Measurements from ENCODE around the gene APC. TPM values are rescaled to one million over a fixed set of nuclear protein-coding genes. Genes with fewer than 3 reads are reported as not detected.

The APC gene
- total RNA-seq, 1 donor, result 67.0 TPM

DNA sequence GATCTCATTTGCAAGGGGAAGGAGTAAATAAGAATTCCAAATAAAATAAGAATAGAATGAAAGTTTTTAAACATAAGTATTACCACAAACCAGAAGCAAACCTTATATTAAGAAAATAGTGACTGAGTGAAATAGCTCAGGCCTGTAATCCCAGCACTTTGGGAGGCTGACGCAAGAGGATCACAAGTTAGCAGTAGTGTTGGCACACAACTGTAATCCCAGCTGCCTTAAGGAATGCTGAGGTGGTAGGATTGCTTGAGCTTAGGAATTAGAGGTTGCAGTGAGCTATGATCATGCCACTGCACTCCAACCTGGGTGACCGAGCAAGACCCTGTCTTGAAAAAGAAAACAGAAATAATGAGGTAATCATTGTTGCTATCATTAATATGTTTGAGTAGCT is 47.0 kb downstream of the APC start:
- no peak for DNase-seq (ENCODE audit: insufficient read length, low spot score, missing footprints)
- TF ChIP-seq, protein P1, sequence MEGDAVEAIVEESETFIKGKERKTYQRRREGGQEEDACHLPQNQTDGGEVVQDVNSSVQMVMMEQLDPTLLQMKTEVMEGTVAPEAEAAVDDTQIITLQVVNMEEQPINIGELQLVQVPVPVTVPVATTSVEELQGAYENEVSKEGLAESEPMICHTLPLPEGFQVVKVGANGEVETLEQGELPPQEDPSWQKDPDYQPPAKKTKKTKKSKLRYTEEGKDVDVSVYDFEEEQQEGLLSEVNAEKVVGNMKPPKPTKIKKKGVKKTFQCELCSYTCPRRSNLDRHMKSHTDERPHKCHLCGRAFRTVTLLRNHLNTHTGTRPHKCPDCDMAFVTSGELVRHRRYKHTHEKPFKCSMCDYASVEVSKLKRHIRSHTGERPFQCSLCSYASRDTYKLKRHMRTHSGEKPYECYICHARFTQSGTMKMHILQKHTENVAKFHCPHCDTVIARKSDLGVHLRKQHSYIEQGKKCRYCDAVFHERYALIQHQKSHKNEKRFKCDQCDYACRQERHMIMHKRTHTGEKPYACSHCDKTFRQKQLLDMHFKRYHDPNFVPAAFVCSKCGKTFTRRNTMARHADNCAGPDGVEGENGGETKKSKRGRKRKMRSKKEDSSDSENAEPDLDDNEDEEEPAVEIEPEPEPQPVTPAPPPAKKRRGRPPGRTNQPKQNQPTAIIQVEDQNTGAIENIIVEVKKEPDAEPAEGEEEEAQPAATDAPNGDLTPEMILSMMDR (IDR thresholded peaks at IDR 0.05; ENCODE audit: extremely low read depth, low read depth, low read length), result no peak

DNA sequence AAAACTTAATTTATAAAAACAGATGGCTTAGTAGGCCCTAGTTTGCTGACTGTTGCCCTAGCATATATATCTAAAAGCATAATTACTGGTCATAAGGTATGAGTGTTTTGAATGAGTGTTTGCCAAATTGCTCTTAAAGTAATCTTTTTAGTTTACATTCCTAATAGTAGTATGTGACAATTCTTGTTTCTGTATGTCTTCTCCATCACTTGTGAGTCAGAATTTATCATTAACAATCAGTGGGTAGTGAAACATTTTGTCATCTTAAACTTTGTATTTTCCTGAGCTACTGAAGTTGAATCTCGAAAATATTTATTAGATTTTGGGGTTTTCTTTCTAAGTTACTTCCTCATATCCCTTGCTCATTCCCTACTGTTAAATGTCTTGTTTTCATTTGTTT is 49.6 kb downstream of the APC start:
- Histone ChIP-seq H3K9me3 (ENCODE audit: low read depth, low read length) (no peaks in the 10 kb centered on the region), H4K20me1 (ENCODE audit: insufficient read depth, low read length) (no peaks in the 10 kb centered on the region), H3K79me2 (ENCODE audit: insufficient read depth, low read length) (no peaks in the 10 kb centered on the region), H2AFZ (ENCODE audit: low read length) (no peak overlapping the region), H3K4me1 (ENCODE audit: insufficient read depth, low read length) (peaks cover 4% of the 10 kb centered on the region), H3K4me3 (ENCODE audit: insufficient read depth, low read length) (no peak overlapping the region), H3K4me2 (ENCODE audit: insufficient read depth, low read length) (no peak overlapping the region), H3K27me3 (ENCODE audit: insufficient read depth, low read length) (no peaks in the 10 kb centered on the region), H3K27ac (ENCODE audit: low read depth, low read length) (peak overlapping the region; percentile 16), H3K36me3 (ENCODE audit: insufficient read depth, low read length) (no peaks in the 10 kb centered on the region)
- TF ChIP-seq, protein P1 (IDR thresholded peaks at IDR 0.05; ENCODE audit: extremely low read depth, low read depth, low read length), result no peak
- peak; percentile 76 for DNase-seq (ENCODE audit: insufficient read length, low spot score, missing footprints)

More for the DNA sequence above, 47.0 kb downstream of the APC start:
- Histone ChIP-seq H3K4me1 (ENCODE audit: insufficient read depth, low read length) (peaks cover 8% of the 10 kb centered on the region), H3K27ac (ENCODE audit: low read depth, low read length) (no peak overlapping the region), H3K9me3 (ENCODE audit: low read depth, low read length) (no peaks in the 10 kb centered on the region), H3K4me3 (ENCODE audit: insufficient read depth, low read length) (no peak overlapping the region), H3K36me3 (ENCODE audit: insufficient read depth, low read length) (peaks cover 4% of the 10 kb centered on the region), H3K27me3 (ENCODE audit: insufficient read depth, low read length) (no peaks in the 10 kb centered on the region), H3K4me2 (ENCODE audit: insufficient read depth, low read length) (no peak overlapping the region), H4K20me1 (ENCODE audit: insufficient read depth, low read length) (no peaks in the 10 kb centered on the region), H2AFZ (ENCODE audit: low read length) (no peak overlapping the region), H3K79me2 (ENCODE audit: insufficient read depth, low read length) (no peaks in the 10 kb centered on the region)

DNA sequence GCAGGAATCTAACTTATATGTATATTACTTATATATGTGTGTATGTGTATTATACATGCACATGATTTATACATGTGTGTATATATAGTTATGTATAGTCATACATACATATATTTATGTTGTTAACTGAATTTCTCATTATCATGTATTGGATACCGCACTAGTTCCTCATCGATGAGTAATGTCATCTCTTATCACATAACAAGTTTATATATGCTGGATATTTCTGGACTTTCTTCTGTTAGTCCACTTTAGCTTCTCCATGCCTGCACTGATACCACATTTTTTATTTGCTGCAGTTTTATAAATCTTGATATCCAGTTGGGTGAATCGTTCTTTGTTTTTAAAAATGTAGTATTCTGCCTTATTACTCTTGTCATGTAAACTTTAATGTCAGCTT is 50.2 kb downstream of the APC start:
- Histone ChIP-seq H3K4me1 (ENCODE audit: insufficient read depth, low read length) (peaks cover 4% of the 10 kb centered on the region), H3K9me3 (ENCODE audit: low read depth, low read length) (no peaks in the 10 kb centered on the region), H3K79me2 (ENCODE audit: insufficient read depth, low read length) (no peaks in the 10 kb centered on the region), H2AFZ (ENCODE audit: low read length) (no peak overlapping the region), H3K4me2 (ENCODE audit: insufficient read depth, low read length) (no peak overlapping the region), H4K20me1 (ENCODE audit: insufficient read depth, low read length) (no peaks in the 10 kb centered on the region), H3K27me3 (ENCODE audit: insufficient read depth, low read length) (no peaks in the 10 kb centered on the region), H3K27ac (ENCODE audit: low read depth, low read length) (no peak overlapping the region), H3K36me3 (ENCODE audit: insufficient read depth, low read length) (peaks cover 3% of the 10 kb centered on the region), H3K4me3 (ENCODE audit: insufficient read depth, low read length) (no peak overlapping the region)
- DNase-seq (ENCODE audit: insufficient read length, low spot score, missing footprints), result peak; percentile 17
- TF ChIP-seq, protein P1 (IDR thresholded peaks at IDR 0.05; ENCODE audit: extremely low read depth, low read depth, low read length), result no peak

DNA sequence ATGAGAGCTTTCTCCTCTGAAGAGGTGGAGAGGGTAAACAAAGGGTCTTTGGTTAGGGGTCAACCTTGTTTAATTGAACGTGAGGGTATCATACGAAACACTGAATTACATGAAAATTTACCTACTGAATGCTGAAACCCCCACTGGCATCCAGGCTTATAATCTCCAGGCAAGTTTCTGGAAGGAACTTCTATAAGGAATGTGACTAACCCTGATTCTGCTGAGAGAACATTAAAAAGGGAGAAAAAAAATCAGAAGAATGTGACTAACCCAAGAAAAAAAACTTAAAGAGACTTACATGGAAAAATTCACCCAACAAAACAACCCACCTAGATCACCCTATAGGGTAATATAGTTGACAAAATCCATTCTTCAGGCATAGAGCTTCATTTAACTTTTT is 55.5 kb downstream of the APC start:
- H3K9me3 ChIP-seq (ENCODE audit: low read depth, low read length), result no peaks in the 10 kb centered on the region
- no peaks in the 10 kb centered on the region for H3K27me3 ChIP-seq (ENCODE audit: insufficient read depth, low read length)
- H3K27ac ChIP-seq (ENCODE audit: low read depth, low read length), result no peak overlapping the region
- no peak overlapping the region for H3K4me3 ChIP-seq (ENCODE audit: insufficient read depth, low read length)
- H3K79me2 ChIP-seq (ENCODE audit: insufficient read depth, low read length), result no peaks in the 10 kb centered on the region
- H3K4me1 ChIP-seq (ENCODE audit: insufficient read depth, low read length), result no peaks in the 10 kb centered on the region
- no peaks in the 10 kb centered on the region for H4K20me1 ChIP-seq (ENCODE audit: insufficient read depth, low read length)
- H2AFZ ChIP-seq (ENCODE audit: low read length), result no peak overlapping the region
- no peak overlapping the region for H3K4me2 ChIP-seq (ENCODE audit: insufficient read depth, low read length)
- peaks cover 19% of the 10 kb centered on the region for H3K36me3 ChIP-seq (ENCODE audit: insufficient read depth, low read length)
- TF ChIP-seq, protein P1 (IDR thresholded peaks at IDR 0.05; ENCODE audit: extremely low read depth, low read depth, low read length), result no peak
- DNase-seq (ENCODE audit: insufficient read length, low spot score, missing footprints), result peak; percentile 4
